ENCODE data around the gene LILRB4.
"Not testable (repeated sequence)": the region's sequence is repeated elsewhere in the genome, so short reads cannot be mapped to it uniquely, and the experiment has no call there.

The LILRB4 gene

GRCh38 chr19:54661846-54662481 is 821 bp upstream of the LILRB4 start:
- no peak overlapping the region for H3K4me3 Mint-ChIP-seq
- H3K27ac Mint-ChIP-seq: no peak overlapping the region
- peaks cover 20% of the 10 kb centered on the region for H3K4me1 Mint-ChIP-seq

GRCh38 chr19:54665530-54665929 is 2.7 kb downstream of the LILRB4 start:
- DNase-seq (no peak), ATAC-seq (no peak)
- H3K4me3 Mint-ChIP-seq: no peak overlapping the region
- peaks cover 10% of the 10 kb centered on the region for H3K9me3 Mint-ChIP-seq
- H3K4me1 Mint-ChIP-seq: peaks cover 14% of the 10 kb centered on the region
- H3K27me3 Mint-ChIP-seq: peaks cover 9% of the 10 kb centered on the region
- H3K36me3 Mint-ChIP-seq (ENCODE audit: low read depth): no peaks in the 10 kb centered on the region
- no peak overlapping the region for H3K27ac Mint-ChIP-seq

More at GRCh38 chr19:54661846-54662481, 821 bp upstream of the LILRB4 start:
- Mint-ChIP-seq H3K36me3 (ENCODE audit: low read depth) (no peaks in the 10 kb centered on the region), H3K9me3 (no peaks in the 10 kb centered on the region), H3K27me3 (peaks cover 21% of the 10 kb centered on the region)
- ATAC-seq: no peak
- DNase-seq: no peak

- Mint-ChIP-seq H3K4me3 (no peak overlapping the region), H3K9me3 (peaks cover 10% of the 10 kb centered on the region), H3K36me3 (ENCODE audit: low read depth) (no peaks in the 10 kb centered on the region), H3K27me3 (peaks cover 11% of the 10 kb centered on the region), H3K4me1 (peaks cover 3% of the 10 kb centered on the region), H3K27ac (no peak overlapping the region)
- no peak for DNase-seq
- no peak for ATAC-seq
These were observed 4.4 kb downstream of the LILRB4 start for GRCh38 chr19:54667217-54667616.

DNA sequence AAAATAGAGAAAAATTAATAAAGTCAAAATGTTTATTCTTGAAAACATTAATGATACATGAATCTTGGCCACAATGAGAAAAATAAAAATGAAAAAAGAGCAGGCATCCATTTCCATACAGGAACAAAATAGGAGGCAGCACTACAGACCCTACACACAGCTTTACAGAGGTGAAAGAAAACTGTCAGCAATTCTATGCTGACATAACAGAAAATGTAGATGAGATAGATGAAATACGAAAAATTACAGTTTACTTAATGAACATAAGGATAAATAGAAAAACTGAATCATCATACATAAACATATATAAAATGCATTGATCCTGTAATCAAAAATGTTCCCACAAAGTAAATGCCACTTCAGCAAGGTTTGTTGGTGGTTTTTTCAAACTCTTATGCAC is 5.6 kb downstream of the LILRB4 start:
- H3K36me3 Mint-ChIP-seq (ENCODE audit: low read depth): no peaks in the 10 kb centered on the region
- H3K4me1 Mint-ChIP-seq: no peaks in the 10 kb centered on the region

GRCh38 chr19:54670576-54671357 is 8.0 kb downstream of the LILRB4 start:
- Mint-ChIP-seq H3K36me3 (ENCODE audit: low read depth) (no peaks in the 10 kb centered on the region), H3K27me3 (peaks cover 12% of the 10 kb centered on the region), H3K27ac (no peak overlapping the region), H3K4me1 (no peaks in the 10 kb centered on the region), H3K4me3 (no peak overlapping the region), H3K9me3 (peaks cover 10% of the 10 kb centered on the region)
- DNase-seq: no peak
- no peak for ATAC-seq

More for the DNA sequence above, 5.6 kb downstream of the LILRB4 start:
- H3K27ac Mint-ChIP-seq: no peak overlapping the region
- ATAC-seq (no peak), DNase-seq (no peak)
- peaks cover 10% of the 10 kb centered on the region for H3K9me3 Mint-ChIP-seq
- peaks cover 13% of the 10 kb centered on the region for H3K27me3 Mint-ChIP-seq
- H3K4me3 Mint-ChIP-seq: no peak overlapping the region

DNA sequence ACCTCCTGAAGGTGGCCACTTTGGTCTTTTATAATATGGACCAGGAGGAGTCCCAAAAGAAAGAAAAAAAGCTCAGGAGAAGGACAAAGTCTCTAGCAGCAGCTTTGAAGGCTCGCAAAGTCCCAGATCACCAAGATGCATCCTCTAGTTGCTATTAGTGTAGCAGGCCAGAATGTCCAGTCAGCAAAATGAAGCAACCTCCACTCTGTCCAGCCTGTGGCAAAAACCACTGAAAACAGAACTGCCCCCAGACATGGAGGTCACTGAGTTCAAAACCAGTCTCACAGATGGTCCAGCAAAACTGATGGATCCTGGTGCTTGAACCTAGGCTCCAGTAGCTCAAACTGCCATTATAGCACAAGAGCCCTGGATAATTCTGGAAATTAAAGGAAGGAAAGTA is 10.4 kb downstream of the LILRB4 start:
- no peak for ATAC-seq
- no peak for DNase-seq
- Mint-ChIP-seq H3K27me3 (peaks cover 16% of the 10 kb centered on the region), H3K27ac (no peak overlapping the region), H3K4me3 (no peak overlapping the region), H3K9me3 (peaks cover 6% of the 10 kb centered on the region), H3K4me1 (no peaks in the 10 kb centered on the region), H3K36me3 (ENCODE audit: low read depth) (no peaks in the 10 kb centered on the region)

DNA sequence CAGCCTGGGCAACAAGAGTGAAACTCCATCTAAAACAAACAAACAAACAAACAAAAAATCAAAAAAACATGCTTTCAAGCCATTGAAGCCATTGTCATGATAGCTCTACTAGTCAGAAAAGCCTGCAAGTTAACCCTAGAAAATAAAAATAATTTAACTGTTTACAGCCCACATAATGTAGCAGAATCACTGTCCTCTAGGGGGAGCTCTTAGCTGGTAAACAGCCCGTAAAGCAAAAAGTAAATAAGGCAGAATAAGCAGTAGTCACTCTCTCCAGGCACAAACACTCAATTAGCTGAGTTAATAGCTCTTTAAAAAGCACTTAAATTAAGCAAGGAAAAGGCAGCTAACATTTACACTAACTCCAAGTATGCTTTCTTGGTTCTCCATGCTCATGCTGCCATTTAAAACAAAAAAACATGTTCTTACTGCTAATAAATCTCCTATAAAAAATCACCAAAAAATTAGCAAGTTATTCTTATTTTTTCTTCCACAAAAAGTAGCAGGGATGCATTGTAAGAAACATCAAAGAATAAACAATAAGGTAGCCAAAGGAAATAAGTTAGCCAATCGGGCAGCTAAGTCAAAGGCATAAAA is 11.3 kb downstream of the LILRB4 start:
- Mint-ChIP-seq H3K27me3 (peaks cover 17% of the 10 kb centered on the region), H3K4me3 (no peak overlapping the region), H3K36me3 (ENCODE audit: low read depth) (no peaks in the 10 kb centered on the region), H3K27ac (no peak overlapping the region), H3K4me1 (no peaks in the 10 kb centered on the region), H3K9me3 (no peaks in the 10 kb centered on the region)
- DNase-seq: no peak
- no peak for ATAC-seq

GRCh38 chr19:54676210-54676834 is 13.5 kb downstream of the LILRB4 start:
- H3K27ac Mint-ChIP-seq; H3K36me3 Mint-ChIP-seq (ENCODE audit: low read depth); H3K4me3 Mint-ChIP-seq; H3K9me3 Mint-ChIP-seq; H3K4me1 Mint-ChIP-seq; DNase-seq; ATAC-seq: not testable (repeated sequence)
- peaks cover 12% of the 10 kb centered on the region for H3K27me3 Mint-ChIP-seq

- Mint-ChIP-seq H3K9me3 (no peaks in the 10 kb centered on the region), H3K4me3 (no peak overlapping the region), H3K27me3 (peaks cover 9% of the 10 kb centered on the region), H3K4me1 (no peaks in the 10 kb centered on the region), H3K36me3 (ENCODE audit: low read depth) (no peaks in the 10 kb centered on the region), H3K27ac (no peak overlapping the region)
- ATAC-seq (no peak), DNase-seq (no peak)
These were observed 14.4 kb downstream of the LILRB4 start for GRCh38 chr19:54677217-54677616.

DNA sequence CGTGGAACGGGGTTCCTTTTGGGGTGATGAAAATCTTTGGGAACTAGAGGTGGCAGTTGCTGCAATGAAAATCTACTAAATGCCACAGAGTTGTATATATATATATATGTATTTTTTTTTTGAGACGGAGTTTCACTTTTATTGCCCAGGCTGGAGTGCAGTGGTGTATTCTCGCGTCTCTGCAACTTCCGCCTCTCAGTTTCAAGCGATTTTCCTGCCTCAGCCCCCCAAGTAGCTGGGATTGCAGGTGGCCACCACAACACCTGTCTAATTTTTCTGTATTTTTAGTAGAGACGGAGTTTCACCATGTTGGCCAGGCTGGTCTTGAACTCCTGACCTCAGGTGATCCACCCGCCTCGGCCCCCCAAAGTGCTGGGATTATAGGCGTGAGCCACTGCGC is 18.8 kb downstream of the LILRB4 start:
- not testable (repeated sequence) for H3K36me3 Mint-ChIP-seq (ENCODE audit: low read depth); H3K4me1 Mint-ChIP-seq; H3K4me3 Mint-ChIP-seq; H3K27ac Mint-ChIP-seq; H3K9me3 Mint-ChIP-seq; DNase-seq; ATAC-seq
- H3K27me3 Mint-ChIP-seq: peaks cover 14% of the 10 kb centered on the region

- Mint-ChIP-seq H3K27ac (no peak overlapping the region), H3K4me1 (no peaks in the 10 kb centered on the region), H3K4me3 (no peak overlapping the region), H3K9me3 (no peaks in the 10 kb centered on the region), H3K27me3 (peaks cover 12% of the 10 kb centered on the region), H3K36me3 (ENCODE audit: low read depth) (no peaks in the 10 kb centered on the region)
- DNase-seq (no peak), ATAC-seq (no peak)
These were observed 19.6 kb downstream of the LILRB4 start for GRCh38 chr19:54682306-54682856.

DNA sequence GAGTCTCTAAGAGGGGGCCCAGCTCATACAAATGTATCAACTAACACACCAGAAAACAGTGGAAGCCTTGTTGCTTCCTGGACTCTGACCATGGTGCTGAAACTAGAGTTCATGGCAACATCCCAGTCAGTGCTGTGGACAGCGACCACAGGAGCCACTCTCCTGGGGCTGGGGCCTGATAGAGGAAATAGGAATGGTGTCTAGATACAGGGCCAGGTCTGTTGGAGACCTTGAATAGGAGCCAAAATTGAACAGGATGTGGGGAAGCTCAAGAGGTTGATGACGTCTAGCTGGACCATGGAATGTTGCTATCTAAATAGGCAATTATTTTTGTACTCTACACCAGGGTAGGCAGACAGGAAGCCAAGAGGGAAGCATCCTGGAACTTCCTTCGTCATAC is 21.7 kb downstream of the LILRB4 start:
- H3K9me3 Mint-ChIP-seq: no peaks in the 10 kb centered on the region
- no peaks in the 10 kb centered on the region for H3K4me1 Mint-ChIP-seq
- DNase-seq (no peak), ATAC-seq (no peak)
- peaks cover 16% of the 10 kb centered on the region for H3K27me3 Mint-ChIP-seq
- no peaks in the 10 kb centered on the region for H3K36me3 Mint-ChIP-seq (ENCODE audit: low read depth)
- H3K27ac Mint-ChIP-seq: no peak overlapping the region
- no peak overlapping the region for H3K4me3 Mint-ChIP-seq

DNA sequence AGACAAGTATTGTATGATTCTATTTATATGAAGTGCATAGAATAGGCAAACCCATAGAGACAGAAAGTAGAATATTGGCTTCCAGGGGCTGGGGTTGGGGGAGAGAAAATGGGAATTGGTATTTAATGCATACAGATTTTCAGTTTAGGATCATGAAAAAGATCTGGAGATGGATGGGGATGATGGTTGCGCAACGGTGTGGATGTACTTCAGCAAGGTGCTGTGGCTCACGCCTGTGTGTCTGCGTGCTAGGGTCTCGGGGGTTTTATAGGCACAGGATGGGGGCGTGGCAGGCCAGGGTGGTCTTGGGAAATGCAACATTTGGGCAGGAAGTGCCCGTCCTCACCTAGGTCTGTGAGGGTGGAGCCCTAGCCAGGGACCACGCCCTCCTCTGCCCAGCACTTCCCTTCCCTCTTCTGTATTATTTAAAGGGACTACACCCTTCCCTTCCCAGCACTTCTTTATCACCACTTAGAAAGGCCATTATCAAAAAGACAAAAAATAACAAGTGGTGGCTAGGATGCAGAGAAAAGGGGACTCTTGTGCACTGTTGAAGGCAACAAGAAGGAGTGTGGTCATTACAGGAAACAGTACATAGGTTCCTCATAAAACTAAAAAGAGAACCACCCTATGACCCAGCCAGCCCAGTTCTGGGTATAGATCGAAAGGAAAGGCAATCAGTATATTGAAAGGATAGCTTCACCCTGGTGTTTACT is 29.0 kb downstream of the LILRB4 start:
- ATAC-seq: no peak
- Mint-ChIP-seq H3K4me1 (no peaks in the 10 kb centered on the region), H3K4me3 (no peak overlapping the region), H3K36me3 (ENCODE audit: low read depth) (no peaks in the 10 kb centered on the region), H3K9me3 (peaks cover 5% of the 10 kb centered on the region), H3K27ac (no peak overlapping the region), H3K27me3 (peaks cover 28% of the 10 kb centered on the region)
- DNase-seq: no peak

DNA sequence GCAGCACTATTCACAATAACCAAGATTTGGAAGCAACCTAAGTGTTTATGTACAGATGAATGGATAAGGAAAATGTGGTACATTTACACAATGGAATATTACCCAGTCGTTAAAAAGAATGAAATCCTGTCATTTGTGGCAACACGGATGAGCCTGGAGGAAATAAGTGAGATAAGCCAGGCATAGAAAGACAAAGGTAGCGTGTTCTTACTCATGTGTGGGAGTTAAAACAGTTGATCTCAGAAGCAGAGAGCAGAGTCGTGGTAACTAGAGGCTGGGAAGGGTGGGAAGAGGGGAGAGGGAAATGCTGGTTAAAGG is 29.5 kb downstream of the LILRB4 start:
- H3K36me3 Mint-ChIP-seq (ENCODE audit: low read depth): no peaks in the 10 kb centered on the region
- ATAC-seq: no peak
- H3K9me3 Mint-ChIP-seq: peaks cover 5% of the 10 kb centered on the region
- DNase-seq: no peak
- no peak overlapping the region for H3K27ac Mint-ChIP-seq
- H3K4me1 Mint-ChIP-seq: no peaks in the 10 kb centered on the region
- H3K27me3 Mint-ChIP-seq: peaks cover 26% of the 10 kb centered on the region
- no peak overlapping the region for H3K4me3 Mint-ChIP-seq
